Loucy (cell line): ENCODE results near the gene XXYLT1.

Experiments used
- H2AFZ ChIP-seq: fragments of 200-600 bp; sonication (generic); 2 replicates; pipeline ENCODE4 v1.6.0; 2016; ENCODE audit warnings: antibody characterized with exemption, mild to moderate bottlenecking, low read length, moderate library complexity
- H3F3A ChIP-seq: fragments of 200-600 bp; 2 replicates; pipeline ENCODE4 v1.6.0; 2016; ENCODE audit warnings: antibody characterized with exemption, low read depth, mild to moderate bottlenecking
- H3K27me3 ChIP-seq: fragments of 200-600 bp; sonication (generic); 2 replicates; pipeline ENCODE4 v1.6.1; 2014; ENCODE audit warnings: low read length, mild to moderate bottlenecking; ENCODE audit not compliant: insufficient read depth, poor library complexity, severe bottlenecking
- H3K36me3 ChIP-seq: fragments of 200-600 bp; sonication (generic); 2 replicates; pipeline ENCODE4 v1.6.1; 2016; ENCODE audit warnings: low read length; ENCODE audit not compliant: insufficient read depth
- H3K4me1 ChIP-seq: fragments of 200-600 bp; sonication (generic); 2 replicates; pipeline ENCODE4 v1.5.1; 2014; ENCODE audit warnings: low read length, mild to moderate bottlenecking; ENCODE audit not compliant: insufficient read depth, poor library complexity, severe bottlenecking
- H3K4me2 ChIP-seq: fragments of 200-600 bp; sonication (generic); 2 replicates; pipeline ENCODE4 v1.6.0; 2014; ENCODE audit warnings: antibody characterized with exemption, low read length, low read depth, mild to moderate bottlenecking; ENCODE audit not compliant: poor library complexity, severe bottlenecking
- H3K4me3 ChIP-seq: fragments of 200-600 bp; sonication (generic); 2 replicates; pipeline ENCODE4 v1.5.1; 2014; ENCODE audit warnings: low read length, mild to moderate bottlenecking, mixed read lengths; ENCODE audit not compliant: poor library complexity, severe bottlenecking
- H3K79me2 ChIP-seq: fragments of 200-600 bp; sonication (generic); 2 replicates; pipeline ENCODE4 v1.6.1; 2014; ENCODE audit warnings: low read length; ENCODE audit not compliant: insufficient read depth
- H3K9ac ChIP-seq: fragments of 200-600 bp; sonication (generic); 2 replicates; pipeline ENCODE4 v1.6.0; 2014; ENCODE audit warnings: mild to moderate bottlenecking, low read depth, low read length, moderate library complexity; ENCODE audit not compliant: poor library complexity, severe bottlenecking
- H3K9me2 ChIP-seq: fragments of 200-600 bp; sonication (generic); replicated peaks from 2 replicates; pipeline ENCODE4 v1.6.1; 2016; ENCODE audit warnings: low read depth, low read length, mixed read lengths
- H3K9me3 ChIP-seq: fragments of 200-600 bp; sonication (generic); 2 replicates; pipeline ENCODE4 v1.6.1; 2014; ENCODE audit warnings: mild to moderate bottlenecking, antibody characterized with exemption, low read length, low read depth; ENCODE audit not compliant: insufficient read depth
- H4K20me1 ChIP-seq: fragments of 200-600 bp; sonication (generic); 2 replicates; pipeline ENCODE4 v1.6.0; 2014; ENCODE audit warnings: antibody characterized with exemption, low read length, mild to moderate bottlenecking; ENCODE audit not compliant: insufficient read depth, poor library complexity, severe bottlenecking
- CTCF ChIP-seq: fragments of 200-600 bp; sonication (generic); conservative IDR thresholded peaks from 2 replicates; pipeline ENCODE4 v1.5.1; 2014; ENCODE audit warnings: mild to moderate bottlenecking, antibody characterized with exemption, low read length
- EZH2phosphoT487 ChIP-seq: fragments of 200-600 bp; IDR thresholded peaks from 2 replicates; pipeline ENCODE4 v1.6.1; 2018; ENCODE audit warnings: antibody characterized with exemption, mild to moderate bottlenecking, moderate library complexity, borderline replicate concordance

Gene XXYLT1

GRCh38 chr3:195142519-195142918 lies 128.4 kb downstream of the XXYLT1 start:
- TF ChIP-seq EZH2phosphoT487 (no peak), CTCF (no peak)
- peaks cover 61% of the 10 kb centered on the region for H3K79me2 ChIP-seq
- H3K4me1 ChIP-seq = peaks cover 14% of the 10 kb centered on the region
- no peak overlapping the region for H3K4me2 ChIP-seq
- no peaks in the 10 kb centered on the region for H4K20me1 ChIP-seq
- no peak overlapping the region for H2AFZ ChIP-seq
- H3K9me3 ChIP-seq = peaks cover 7% of the 10 kb centered on the region; the same call in 1 of the 2 replicates
- H3K36me3 ChIP-seq = peaks cover 37% of the 10 kb centered on the region
- H3F3A ChIP-seq = no peaks in the 10 kb centered on the region
- no peak overlapping the region for H3K9ac ChIP-seq
- no peaks in the 10 kb centered on the region for H3K9me2 ChIP-seq
- H3K27me3 ChIP-seq = no peaks in the 10 kb centered on the region
- H3K4me3 ChIP-seq = no peak overlapping the region

- H3K4me3 ChIP-seq = no peak overlapping the region
- H3F3A ChIP-seq = no peaks in the 10 kb centered on the region
- no peaks in the 10 kb centered on the region for H3K27me3 ChIP-seq
- peaks cover 7% of the 10 kb centered on the region; the same call in 1 of the 2 replicates for H3K9me3 ChIP-seq
- H2AFZ ChIP-seq = no peak overlapping the region
- H3K9ac ChIP-seq = no peak overlapping the region
- no peaks in the 10 kb centered on the region for H3K9me2 ChIP-seq
- peaks cover 15% of the 10 kb centered on the region for H3K4me1 ChIP-seq
- H3K4me2 ChIP-seq = no peak overlapping the region
- H3K36me3 ChIP-seq = peaks cover 45% of the 10 kb centered on the region
- peaks cover 55% of the 10 kb centered on the region for H3K79me2 ChIP-seq
- H4K20me1 ChIP-seq = no peaks in the 10 kb centered on the region
- no peak for TF ChIP-seq EZH2phosphoT487
- no peak for TF ChIP-seq CTCF
These were observed 129.9 kb downstream of the XXYLT1 start for GRCh38 chr3:195140816-195141793.

GRCh38 chr3:195140410-195140809 lies 130.5 kb downstream of the XXYLT1 start:
- Histone ChIP-seq H2AFZ (no peak overlapping the region), H3K4me3 (no peak overlapping the region), H3K79me2 (peaks cover 55% of the 10 kb centered on the region), H3F3A (no peaks in the 10 kb centered on the region), H3K36me3 (peaks cover 48% of the 10 kb centered on the region), H4K20me1 (no peaks in the 10 kb centered on the region), H3K9me3 (peaks cover 7% of the 10 kb centered on the region; the same call in 1 of the 2 replicates), H3K9me2 (no peaks in the 10 kb centered on the region), H3K4me1 (peaks cover 22% of the 10 kb centered on the region), H3K9ac (no peak overlapping the region), H3K27me3 (no peaks in the 10 kb centered on the region), H3K4me2 (no peak overlapping the region)
- TF ChIP-seq EZH2phosphoT487 = no peak
- no peak for TF ChIP-seq CTCF
